Lower leg skin (tissue), 4 donors: Measurements from ENCODE around the gene ARL2BP. TPM values are rescaled to one million over a fixed set of nuclear protein-coding genes. Genes with fewer than 3 reads are reported as not detected.
"Not testable (repeated sequence)": the region's sequence is repeated elsewhere in the genome, so short reads cannot be mapped to it uniquely, and the experiment has no call there.

ENCODE experiments used
- DNase-seq, 2 donors: peaks; one replicate each; pipeline ENCODE4 v3.0.0-alpha.2; 2019; ENCODE audit warnings: low spot score in 2 of 2
- H3K4me3 ChIP-seq: fragments of 200-600 bp; sonication (generic); 2 replicates; pipeline ENCODE4 v1.5.1; 2017; ENCODE audit warnings: mild to moderate bottlenecking, low read depth; ENCODE audit not compliant: poor library complexity, severe bottlenecking
- CTCF ChIP-seq, 3 donors: fragments of 450-650 bp; IDR thresholded peaks; one replicate each; pipeline ENCODE4 v1.5.1; 2016; ENCODE audit warnings: antibody characterized with exemption in 3 of 3, mild to moderate bottlenecking in 3 of 3, moderate library complexity in 2 of 3
- POLR2A ChIP-seq, 2 donors: fragments of 450-650 bp; IDR thresholded peaks; one replicate each; pipeline ENCODE4 v1.6.1; 2016 to 2017; ENCODE audit warnings: antibody characterized with exemption in 2 of 2, mild to moderate bottlenecking in 1 of 2, moderate library complexity in 1 of 2
- WGBS, 2 donors: methylation state at CpG; one replicate each; pipeline ENCODE4 v1.1.5; 2018; 5-methylcytosine and 5-hydroxymethylcytosine counted together
- intact Hi-C: fragments of 100-400 bp; cut with DNase I; formaldehyde crosslinking; loops from one replicate; pipeline ENCODE4 v1.15.0; 2023; ENCODE audit warnings: low total_unique reads
- total RNA-seq, 4 donors: library from RNA; depleted of rRNA; stranded (reverse); fragments of >200 nt; gene quantifications; one replicate each; pipeline ENCODE4 v1.1.0, GENCODE V29; 2016

The ARL2BP gene
- total RNA-seq, 4 donors from 2014 or later, result 36.3 to 62.6 (median 48.0) TPM

DNA sequence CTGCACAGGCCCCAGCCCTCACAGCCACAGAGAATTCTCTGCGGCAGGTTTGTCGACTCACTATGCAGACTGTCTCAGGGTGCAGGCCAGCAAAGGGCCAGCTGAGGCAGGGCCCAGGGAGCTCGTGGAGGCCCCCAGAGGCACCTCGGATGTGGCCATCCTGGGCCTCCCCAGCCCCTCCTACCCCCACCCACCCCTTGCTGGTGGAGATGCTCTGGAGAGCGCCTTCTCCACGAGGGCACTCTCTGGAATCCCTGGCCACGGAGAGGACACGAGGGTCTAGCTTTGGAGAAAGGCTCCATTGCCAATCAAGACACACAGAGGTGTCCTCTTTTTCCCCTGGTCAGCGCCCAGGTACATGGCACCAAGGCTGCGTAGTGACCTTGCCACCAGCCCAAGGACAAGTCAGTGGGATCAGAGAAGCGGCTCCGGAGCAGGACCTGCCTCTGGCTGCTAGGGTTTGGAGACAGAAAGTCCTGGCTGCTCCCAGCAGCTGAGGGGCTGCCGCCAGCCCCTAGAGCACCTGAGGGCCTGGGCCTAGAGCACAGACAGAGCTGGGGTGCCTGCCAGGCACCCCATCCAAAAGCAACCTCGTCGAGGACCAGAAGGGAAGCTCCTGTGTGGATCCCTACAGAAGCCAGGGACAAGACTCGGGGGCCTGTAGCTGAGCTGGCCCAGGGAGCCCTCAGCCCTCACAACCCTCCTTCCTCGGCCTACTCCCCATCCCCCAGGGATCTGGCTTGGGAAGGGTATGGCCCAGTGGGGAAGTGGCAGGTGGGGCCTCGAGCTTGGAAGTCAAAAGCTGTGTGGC lies 18.7 kb downstream of the ARL2BP start:
- intact Hi-C loops, result no loop called here
- TF ChIP-seq CTCF (IDR thresholded peaks at IDR 0.05), result no peak
- TF ChIP-seq POLR2A (IDR thresholded peaks at IDR 0.05), result no peak
- WGBS, 2 donors, result 74 to 77% methylated on average over 13 to 18 of the region's 18 CpGs
- DNase-seq, result no peak
- no peak overlapping the region for H3K4me3 ChIP-seq

DNA sequence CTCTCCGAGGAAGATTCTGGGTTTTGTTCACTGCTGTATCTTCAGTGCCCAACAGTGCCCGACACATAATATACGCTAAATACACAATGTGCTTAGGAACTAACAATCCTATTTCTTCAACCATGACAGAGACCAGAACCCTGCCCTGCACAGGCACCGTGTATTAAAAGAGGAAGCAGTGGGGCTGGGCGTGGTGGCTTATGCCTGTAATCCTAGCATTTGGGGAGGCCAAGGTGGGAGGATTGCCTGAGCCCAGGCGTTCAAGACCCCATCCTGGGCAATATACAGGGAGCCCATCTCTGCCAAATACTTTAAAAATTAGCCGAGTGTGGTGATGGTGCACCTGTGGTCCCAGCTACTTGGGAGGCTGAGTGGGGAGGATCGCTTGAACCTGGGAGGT lies 19.3 kb downstream of the ARL2BP start:
- no peak for DNase-seq
- 84 to 86% methylated on average over 8 of the region's 8 CpGs for WGBS, 2 donors

DNA sequence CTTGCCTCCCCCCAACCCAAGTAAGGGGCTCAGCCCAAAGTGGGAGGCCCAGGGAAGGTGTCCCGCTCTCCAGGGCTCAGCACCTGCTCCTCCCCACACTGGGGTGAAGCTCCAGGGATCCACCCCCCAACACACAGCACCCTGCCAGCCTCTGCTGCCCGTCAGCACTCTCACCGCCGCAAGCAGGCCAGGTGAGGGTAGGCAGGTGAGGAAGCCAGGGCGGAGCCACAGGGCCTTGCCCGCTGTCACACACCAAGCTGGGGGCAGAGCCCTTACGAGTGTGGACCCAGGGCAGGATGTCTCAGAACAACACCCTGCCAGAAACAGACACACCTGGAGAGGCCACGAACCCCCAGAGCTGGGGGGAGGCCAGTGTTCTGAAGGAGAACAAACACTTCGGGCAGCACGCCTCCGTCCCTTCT lies 19.9 kb downstream of the ARL2BP start:
- 59 to 64% methylated on average over 9 to 11 of the region's 11 CpGs for WGBS, 2 donors
- intact Hi-C loops, result no loop called here
- DNase-seq, result peak in 1 of 2 donors; percentile 38
- TF ChIP-seq CTCF (IDR thresholded peaks at IDR 0.05) (no peak), POLR2A (IDR thresholded peaks at IDR 0.05) (no peak)
- H3K4me3 ChIP-seq, result no peak overlapping the region

More for the DNA sequence above, 19.3 kb downstream of the ARL2BP start:
- intact Hi-C loops, result no loop called here
- no peak for TF ChIP-seq CTCF (IDR thresholded peaks at IDR 0.05)
- no peak for TF ChIP-seq POLR2A (IDR thresholded peaks at IDR 0.05)
- no peak overlapping the region for H3K4me3 ChIP-seq

GRCh38 chr16:57265850-57266530 lies 20.9 kb downstream of the ARL2BP start:
- no peak overlapping the region for H3K4me3 ChIP-seq
- TF ChIP-seq POLR2A (IDR thresholded peaks at IDR 0.05), result no peak
- no peak for TF ChIP-seq CTCF (IDR thresholded peaks at IDR 0.05)

DNA sequence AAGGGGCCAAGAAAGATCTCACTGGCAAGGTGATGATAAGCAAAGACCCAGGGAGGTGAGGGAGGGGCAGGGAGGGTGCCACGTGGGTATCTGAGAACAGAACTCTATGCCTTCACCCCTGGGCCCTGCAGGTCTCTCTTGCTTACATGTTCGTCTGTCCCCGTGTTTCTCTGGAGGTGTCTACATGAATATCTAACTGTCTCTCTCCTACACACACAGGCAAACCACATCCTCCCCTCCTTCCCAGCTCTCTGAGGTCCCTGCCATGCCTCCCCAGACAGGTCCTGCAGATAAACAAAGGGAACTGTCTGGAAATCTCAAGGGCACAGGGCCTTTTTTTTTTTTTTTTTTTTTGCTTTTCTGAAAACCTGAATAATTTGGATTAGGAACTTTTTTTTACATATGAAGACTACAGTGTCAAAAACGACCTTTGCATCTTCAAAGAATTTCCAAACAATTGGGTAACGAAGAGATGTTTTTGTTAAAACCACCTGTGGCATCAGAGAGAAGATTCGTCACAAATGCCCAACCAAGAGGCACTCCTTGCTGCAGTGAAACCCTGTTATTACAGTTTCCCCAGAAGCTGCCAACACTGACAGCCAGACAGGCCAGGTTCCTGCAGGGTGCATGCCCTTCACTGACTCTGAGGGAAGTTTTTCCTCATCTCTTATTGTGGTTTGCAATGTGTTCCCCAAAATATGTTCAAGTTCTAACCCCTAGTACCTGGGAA lies 21.6 kb downstream of the ARL2BP start:
- TF ChIP-seq CTCF (IDR thresholded peaks at IDR 0.05), result no peak
- TF ChIP-seq POLR2A (IDR thresholded peaks at IDR 0.05), result no peak
- H3K4me3 ChIP-seq, result no peak overlapping the region
- DNase-seq, result no peak
- intact Hi-C loops, result no loop called here
- 40 to 41% methylated on average over 6 of the region's 6 CpGs for WGBS, 2 donors

More at GRCh38 chr16:57265850-57266530, 20.9 kb downstream of the ARL2BP start:
- intact Hi-C loops, result no loop called here
- WGBS, 2 donors, result 33 to 47% methylated on average over 13 to 16 of the region's 16 CpGs
- DNase-seq, result peak; percentile 82 to 90

DNA sequence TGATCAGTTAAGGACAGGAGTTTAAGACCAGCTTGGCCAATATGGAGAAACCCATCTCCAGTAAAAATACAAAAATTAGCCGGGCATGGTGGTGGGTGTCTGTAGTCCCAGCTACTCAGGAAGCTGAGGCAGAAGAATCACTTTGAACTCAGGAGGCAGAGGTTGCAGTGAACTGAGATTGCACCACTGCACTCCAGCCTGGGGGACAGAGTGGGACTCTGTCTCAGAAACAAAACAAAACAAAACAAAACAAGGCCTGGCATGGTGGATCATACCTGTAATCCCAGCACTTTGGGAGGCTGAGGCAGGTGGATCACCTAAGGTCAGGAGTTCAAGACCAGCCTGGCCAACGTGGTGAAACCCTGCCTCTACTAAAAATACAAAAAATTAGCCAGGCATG lies 22.3 kb downstream of the ARL2BP start:
- intact Hi-C loops, DNase-seq, H3K4me3 ChIP-seq: not testable (repeated sequence)
- 56 to 62% methylated on average over 2 of the region's 2 CpGs for WGBS, 2 donors
